Esophagus muscularis mucosa (tissue), 3 donors: ENCODE data around the gene WDR70.

Experiments used
- CTCF ChIP-seq, 3 experiments: fragments of 200-600 bp in 2 of 3; fragments of 450-650 bp in 1 of 3; sonication (generic) in 2 of 3; IDR thresholded peaks; one replicate each; pipeline ENCODE4 v1.5.1; 2017 to 2019; ENCODE audit warnings: antibody characterized with exemption in 3 of 3, mild to moderate bottlenecking in 2 of 3, moderate library complexity in 1 of 3
- EP300 ChIP-seq: sonication (generic); formaldehyde crosslinking; IDR thresholded peaks from one replicate; pipeline ENCODE4 v1.6.1; 2017; ENCODE audit warnings: antibody characterized with exemption

GRCh38 chr5:37801521-37801920 is 422.4 kb downstream of the WDR70 start:
- TF ChIP-seq CTCF (IDR thresholded peaks at IDR 0.05), result no peak
- no peak for TF ChIP-seq EP300
